HCT116 (cell line): ENCODE measurements around the gene CCDC148.

Source experiments
- SIN3A ChIP-seq: IDR thresholded peaks from 2 replicates; pipeline ENCODE4 v1.6.1; 2012; ENCODE audit warnings: low read depth
- ZFX ChIP-seq: fragments of 450-650 bp; IDR thresholded peaks from 2 replicates; pipeline ENCODE4 v1.6.1; 2017
- TF ChIP-seq, protein P1 (sequence below), 3 experiments: fragments of 200-600 bp in 1 of 3; sonication (generic) in 1 of 3; IDR thresholded peaks in 2 of 3; conservative IDR thresholded peaks in 1 of 3; 2 replicates each; pipeline ENCODE4 v1.5.1; 2012 to 2017; ENCODE audit warnings: low read depth in 2 of 3, low read length in 2 of 3, antibody characterized with exemption in 1 of 3, borderline replicate concordance in 1 of 3, control low read depth in 1 of 3, mild to moderate bottlenecking in 1 of 3, mixed read lengths in 1 of 3, mixed run types in 1 of 3, moderate library complexity in 1 of 3; ENCODE audit not compliant: insufficient read depth in 1 of 3

DNA sequence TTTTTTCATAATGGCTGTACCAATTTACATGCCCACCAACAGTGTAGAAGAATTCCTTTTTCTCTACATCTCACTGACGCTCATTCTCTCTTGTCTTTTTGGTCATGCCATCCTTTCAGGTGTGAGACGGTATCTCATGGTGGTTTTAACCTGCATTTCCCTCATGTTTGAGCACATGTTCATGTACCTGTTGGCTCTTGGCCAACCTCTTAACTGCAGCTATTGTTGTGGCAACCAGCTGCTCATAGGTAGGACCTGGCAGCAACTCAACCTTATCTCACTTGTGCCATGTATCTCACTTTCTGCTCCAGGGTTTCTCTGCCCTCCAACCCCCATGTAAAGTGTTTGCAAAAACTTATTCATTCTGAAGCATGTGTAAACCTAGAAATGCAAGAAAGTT, 187.4 kb downstream of the CCDC148 start:
- TF ChIP-seq, protein P1, sequence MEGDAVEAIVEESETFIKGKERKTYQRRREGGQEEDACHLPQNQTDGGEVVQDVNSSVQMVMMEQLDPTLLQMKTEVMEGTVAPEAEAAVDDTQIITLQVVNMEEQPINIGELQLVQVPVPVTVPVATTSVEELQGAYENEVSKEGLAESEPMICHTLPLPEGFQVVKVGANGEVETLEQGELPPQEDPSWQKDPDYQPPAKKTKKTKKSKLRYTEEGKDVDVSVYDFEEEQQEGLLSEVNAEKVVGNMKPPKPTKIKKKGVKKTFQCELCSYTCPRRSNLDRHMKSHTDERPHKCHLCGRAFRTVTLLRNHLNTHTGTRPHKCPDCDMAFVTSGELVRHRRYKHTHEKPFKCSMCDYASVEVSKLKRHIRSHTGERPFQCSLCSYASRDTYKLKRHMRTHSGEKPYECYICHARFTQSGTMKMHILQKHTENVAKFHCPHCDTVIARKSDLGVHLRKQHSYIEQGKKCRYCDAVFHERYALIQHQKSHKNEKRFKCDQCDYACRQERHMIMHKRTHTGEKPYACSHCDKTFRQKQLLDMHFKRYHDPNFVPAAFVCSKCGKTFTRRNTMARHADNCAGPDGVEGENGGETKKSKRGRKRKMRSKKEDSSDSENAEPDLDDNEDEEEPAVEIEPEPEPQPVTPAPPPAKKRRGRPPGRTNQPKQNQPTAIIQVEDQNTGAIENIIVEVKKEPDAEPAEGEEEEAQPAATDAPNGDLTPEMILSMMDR (IDR thresholded peaks at IDR 0.05 in 2 of 3, conservative IDR thresholded peaks at IDR 0.05 in 1 of 3; ENCODE audit: borderline replicate concordance in 1 of 3, insufficient read depth in 1 of 3, low read depth in 2 of 3, low read length in 2 of 3) = no peak
- no peak for TF ChIP-seq SIN3A
- TF ChIP-seq ZFX = no peak
